ENCODE data around the gene THUMPD3. TPM values are rescaled to one million over a fixed set of nuclear protein-coding genes. Genes with fewer than 3 reads are reported as not detected.

THUMPD3 gene
- total RNA-seq, 2 donors from 2014 or later, result 28.8 to 38.7 TPM

DNA sequence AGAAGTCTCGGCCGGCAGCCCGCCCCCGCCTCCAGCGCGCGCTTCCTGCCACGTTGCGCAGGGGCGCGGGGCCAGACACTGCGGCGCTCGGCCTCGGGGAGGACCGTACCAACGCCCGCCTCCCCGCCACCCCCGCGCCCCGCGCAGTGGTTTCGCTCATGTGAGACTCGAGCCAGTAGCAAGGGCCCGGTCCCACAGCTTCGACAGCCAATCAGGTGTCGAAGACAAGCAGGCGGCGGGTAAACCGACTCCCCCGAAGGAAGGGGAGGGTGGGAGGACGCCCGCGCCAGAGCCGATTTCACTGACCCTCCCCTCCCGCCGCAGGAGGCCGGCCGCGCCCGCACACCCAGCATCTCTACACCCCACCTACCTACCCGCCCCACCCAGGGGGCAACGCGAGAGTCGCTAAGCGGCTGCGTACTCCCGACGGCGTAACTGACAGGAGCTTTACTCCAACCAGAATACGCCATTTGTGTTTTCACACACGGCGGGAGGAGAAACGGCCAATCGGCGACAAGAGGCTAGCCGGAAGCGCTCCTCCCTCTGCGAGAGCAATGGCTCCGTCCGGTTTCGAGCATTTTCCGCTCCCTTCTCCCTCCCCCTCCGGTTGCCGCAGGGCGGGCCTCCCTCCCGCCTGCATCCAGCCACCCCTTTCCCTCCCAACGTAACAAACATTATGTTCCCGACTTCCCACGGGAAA is 33.9 kb downstream of the THUMPD3 start:
- Histone ChIP-seq H3K4me1 (replicated peaks) (peaks cover 14% of the 10 kb centered on the region), H3K27me3 (replicated peaks; ENCODE audit: insufficient read depth) (no peaks in the 10 kb centered on the region), H3K4me3 (peak overlapping the region; percentile 90 to 95), H3K27ac (peak overlapping the region; percentile 99), H3K9me3 (no peaks in the 10 kb centered on the region), H3K36me3 (no peaks in the 10 kb centered on the region)
- peak; percentile 78 for TF ChIP-seq POLR2AphosphoS5 (IDR thresholded peaks at IDR 0.05)
- peak; percentile 29 for TF ChIP-seq POLR2A (IDR thresholded peaks at IDR 0.05)
- TF ChIP-seq, protein P1, sequence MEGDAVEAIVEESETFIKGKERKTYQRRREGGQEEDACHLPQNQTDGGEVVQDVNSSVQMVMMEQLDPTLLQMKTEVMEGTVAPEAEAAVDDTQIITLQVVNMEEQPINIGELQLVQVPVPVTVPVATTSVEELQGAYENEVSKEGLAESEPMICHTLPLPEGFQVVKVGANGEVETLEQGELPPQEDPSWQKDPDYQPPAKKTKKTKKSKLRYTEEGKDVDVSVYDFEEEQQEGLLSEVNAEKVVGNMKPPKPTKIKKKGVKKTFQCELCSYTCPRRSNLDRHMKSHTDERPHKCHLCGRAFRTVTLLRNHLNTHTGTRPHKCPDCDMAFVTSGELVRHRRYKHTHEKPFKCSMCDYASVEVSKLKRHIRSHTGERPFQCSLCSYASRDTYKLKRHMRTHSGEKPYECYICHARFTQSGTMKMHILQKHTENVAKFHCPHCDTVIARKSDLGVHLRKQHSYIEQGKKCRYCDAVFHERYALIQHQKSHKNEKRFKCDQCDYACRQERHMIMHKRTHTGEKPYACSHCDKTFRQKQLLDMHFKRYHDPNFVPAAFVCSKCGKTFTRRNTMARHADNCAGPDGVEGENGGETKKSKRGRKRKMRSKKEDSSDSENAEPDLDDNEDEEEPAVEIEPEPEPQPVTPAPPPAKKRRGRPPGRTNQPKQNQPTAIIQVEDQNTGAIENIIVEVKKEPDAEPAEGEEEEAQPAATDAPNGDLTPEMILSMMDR (IDR thresholded peaks at IDR 0.05), result peak in 2 of 4 experiments; percentile 10 to 20
- WGBS, result under 1% methylated on average over 61 of the region's 71 CpGs
- DNase-seq (ENCODE audit: low spot score), result peak; percentile 98
- intact Hi-C loops (cut with DNase I), result no loop called here

DNA sequence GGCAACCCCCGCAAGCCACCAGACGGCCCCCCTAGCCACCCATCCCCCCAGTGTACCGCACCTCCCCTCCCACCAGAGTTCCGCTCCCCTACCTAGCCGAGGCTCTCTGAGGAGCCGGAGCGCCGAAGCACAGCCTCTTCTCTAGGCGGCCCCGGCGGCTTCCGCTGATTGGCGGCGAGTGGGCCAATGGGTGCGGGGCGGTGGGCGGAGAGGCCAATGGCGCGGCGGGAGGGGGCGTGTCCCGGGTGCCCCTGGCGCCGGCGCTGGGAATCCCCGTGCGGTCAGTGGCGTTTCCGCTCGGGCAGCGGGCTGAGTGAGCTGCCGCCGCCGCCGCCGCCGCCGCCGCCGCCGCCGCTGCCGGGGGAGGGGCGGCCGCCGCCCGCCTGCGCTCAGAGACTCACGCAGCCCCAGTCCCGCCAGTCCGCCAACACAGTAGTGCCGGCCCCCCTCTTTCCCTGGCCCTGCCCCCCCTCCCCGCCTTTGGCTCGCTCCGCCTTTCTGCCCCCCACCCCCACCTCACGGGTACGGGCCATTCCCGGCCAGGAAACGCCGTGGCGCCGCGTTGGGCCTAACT is 34.6 kb downstream of the THUMPD3 start, which contains the start of gene SETD5:
Gene SETD5 (plus strand): TSS at position 284 of the 574 bp plus-strand sequence. CDS start 31,324 bp downstream, outside the sequence.
- intact Hi-C loops (cut with DNase I), result no loop called here
- TF ChIP-seq, protein P1 (IDR thresholded peaks at IDR 0.05), result peak in 1 of 4 experiments; percentile 34
- TF ChIP-seq POLR2AphosphoS5 (IDR thresholded peaks at IDR 0.05), result peak; percentile 68
- TF ChIP-seq POLR2A (IDR thresholded peaks at IDR 0.05), result peak; percentile 80
- Histone ChIP-seq H3K9me3 (no peaks in the 10 kb centered on the region), H3K4me1 (replicated peaks) (peaks cover 16% of the 10 kb centered on the region), H3K36me3 (no peaks in the 10 kb centered on the region), H3K4me3 (peak within 1 kb of the TSS; percentile 90 to 95), H3K27ac (peak within 1 kb of the TSS; percentile 99), H3K27me3 (replicated peaks; ENCODE audit: insufficient read depth) (no peaks in the 10 kb centered on the region)
- WGBS, result 1% methylated on average over 23 of the region's 63 CpGs
- DNase-seq (ENCODE audit: low spot score), result peak; percentile 98

DNA sequence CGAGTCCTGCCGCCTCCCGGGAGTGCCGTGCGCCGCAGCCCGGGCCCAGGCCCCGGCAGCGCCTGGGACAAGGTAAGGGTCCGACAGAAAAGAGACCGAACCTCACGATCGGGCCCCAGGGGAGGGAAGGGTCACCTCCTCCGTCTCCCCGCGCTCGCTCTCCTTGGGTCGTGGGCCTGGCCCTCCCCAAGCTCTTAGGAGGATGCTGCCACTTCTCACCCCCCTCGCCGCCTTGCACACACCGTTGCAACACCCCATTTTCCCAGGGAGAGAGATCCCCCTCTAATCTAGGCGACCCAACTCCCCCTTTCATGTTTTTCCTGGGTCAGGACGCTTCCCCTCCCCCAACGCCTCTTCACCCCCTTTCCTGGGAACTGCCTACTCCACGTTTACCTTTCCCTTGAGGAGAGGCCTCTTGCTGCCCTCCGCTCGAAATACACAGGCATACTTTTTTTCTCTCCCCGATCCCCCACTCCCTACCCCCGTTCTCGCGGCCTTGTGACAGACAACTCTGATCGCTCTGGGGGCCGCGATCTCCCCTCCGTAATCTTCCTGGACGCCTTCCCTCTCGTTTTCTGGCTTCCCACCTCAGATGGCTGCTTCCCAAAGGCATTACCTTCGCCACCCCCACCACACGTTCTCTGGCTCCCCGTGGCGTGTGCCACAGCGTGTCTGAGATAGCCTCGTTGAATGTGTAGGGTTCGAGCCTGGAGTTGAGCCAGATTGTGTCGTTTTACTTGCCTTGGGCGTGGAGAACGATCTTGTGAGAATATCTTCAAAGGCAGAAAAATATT is 35.2 kb downstream of the THUMPD3 start:
- peak; percentile 51 for DNase-seq (ENCODE audit: low spot score)
- TF ChIP-seq, protein P1 (IDR thresholded peaks at IDR 0.05), result no peak
- TF ChIP-seq POLR2A (IDR thresholded peaks at IDR 0.05) (no peak), POLR2AphosphoS5 (IDR thresholded peaks at IDR 0.05) (no peak)
- peaks cover 23% of the 10 kb centered on the region for H3K4me1 ChIP-seq (replicated peaks)
- H3K4me3 ChIP-seq, result peak overlapping the region; percentile 90 to 95
- H3K9me3 ChIP-seq, result no peaks in the 10 kb centered on the region
- intact Hi-C loops (cut with DNase I), result no loop called here
- under 1% methylated on average over 46 of the region's 47 CpGs for WGBS
- no peaks in the 10 kb centered on the region for H3K27me3 ChIP-seq (replicated peaks; ENCODE audit: insufficient read depth)
- no peaks in the 10 kb centered on the region for H3K36me3 ChIP-seq
- H3K27ac ChIP-seq, result peak overlapping the region; percentile 99

DNA sequence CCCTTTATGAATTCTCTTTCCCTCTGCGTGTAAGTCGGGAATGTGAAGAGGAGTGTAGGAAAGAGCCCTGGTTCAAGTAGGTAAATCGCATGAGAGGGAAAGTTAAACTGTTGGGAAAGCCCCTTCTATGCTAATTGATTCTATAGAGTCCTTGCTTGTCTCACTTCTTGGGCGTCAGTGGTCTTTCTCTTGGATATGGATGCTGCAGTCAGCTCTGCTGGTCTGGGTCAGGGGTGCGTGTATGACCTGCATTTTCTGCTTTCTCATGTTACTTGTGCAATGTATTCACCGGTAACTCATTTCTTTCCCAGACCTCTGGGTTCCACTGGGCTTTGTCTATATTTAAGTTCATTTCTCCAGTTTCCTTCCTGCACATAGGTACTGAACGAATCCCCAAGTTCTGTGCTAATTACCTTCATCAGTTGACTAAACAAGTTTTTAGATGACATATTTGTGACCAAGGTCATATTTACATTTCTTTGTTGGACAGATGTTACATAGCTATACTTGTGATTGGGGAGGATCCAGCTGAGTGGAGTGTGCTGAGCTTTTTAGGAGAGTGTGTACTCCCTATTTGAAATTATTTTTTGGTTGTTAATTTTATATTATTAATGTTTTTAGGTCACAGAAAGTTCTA is 36.0 kb downstream of the THUMPD3 start:
- no peak for TF ChIP-seq POLR2AphosphoS5 (IDR thresholded peaks at IDR 0.05)
- intact Hi-C loops (cut with DNase I), result no loop called here
- Histone ChIP-seq H3K27me3 (replicated peaks; ENCODE audit: insufficient read depth) (no peaks in the 10 kb centered on the region), H3K4me3 (peak overlapping the region; percentile 90 to 95), H3K9me3 (no peaks in the 10 kb centered on the region), H3K27ac (peak overlapping the region; percentile 99), H3K36me3 (no peaks in the 10 kb centered on the region), H3K4me1 (replicated peaks) (peaks cover 24% of the 10 kb centered on the region)
- 0% methylated on average over 7 of the region's 7 CpGs for WGBS
- peak; percentile 34 for DNase-seq (ENCODE audit: low spot score)

DNA sequence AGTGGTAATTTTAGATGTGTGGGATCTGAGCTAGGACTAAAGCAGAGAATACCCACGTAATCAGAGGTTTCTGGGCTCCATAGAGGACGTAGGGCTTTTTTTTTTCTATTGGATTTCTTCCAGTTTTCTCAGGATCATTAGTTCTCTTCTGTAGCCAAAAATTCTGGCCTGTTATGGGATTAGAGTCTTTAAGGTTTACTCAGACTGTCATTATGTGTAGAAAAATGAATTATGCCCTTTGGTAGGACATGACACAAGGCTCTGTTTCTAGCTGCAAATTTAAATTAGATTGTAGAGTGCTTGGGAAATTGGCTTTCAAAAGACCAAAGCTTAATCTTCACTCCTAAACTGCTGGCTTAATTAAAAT is 36.5 kb downstream of the THUMPD3 start:
- H3K27me3 ChIP-seq (replicated peaks; ENCODE audit: insufficient read depth), result no peaks in the 10 kb centered on the region
- peak overlapping the region; percentile 99 for H3K27ac ChIP-seq
- intact Hi-C loops (cut with DNase I), result no loop called here
- TF ChIP-seq, protein P1 (IDR thresholded peaks at IDR 0.05), result no peak
- no peak for TF ChIP-seq POLR2A (IDR thresholded peaks at IDR 0.05)
- TF ChIP-seq POLR2AphosphoS5 (IDR thresholded peaks at IDR 0.05), result no peak
- no peak for DNase-seq (ENCODE audit: low spot score)
- no peaks in the 10 kb centered on the region for H3K9me3 ChIP-seq
- 3% methylated on average over 2 of the region's 2 CpGs for WGBS
- H3K36me3 ChIP-seq, result no peaks in the 10 kb centered on the region
- H3K4me3 ChIP-seq, result peak overlapping the region; percentile 90 to 95
- peaks cover 24% of the 10 kb centered on the region for H3K4me1 ChIP-seq (replicated peaks)

Data from prostate gland (tissue), 2 donors.